Calu3 (cell line): ENCODE measurements around the gene MICOS13. TPM values are rescaled to one million over a fixed set of nuclear protein-coding genes. Genes with fewer than 3 reads are reported as not detected.

Experiments used
- Bru-seq: library from RNA; stranded (reverse); fragments of 400-500 nt; gene quantifications from one replicate; lab custom pipeline; 2021; lab: Mats Ljungman, UMichigan
- BruChase-seq, 2 experiments: library from RNA; stranded (reverse); fragments of 400-500 nt; gene quantifications; one replicate each; lab custom pipeline; 2021; lab: Mats Ljungman, UMichigan
- BruUV-seq: library from RNA; stranded (reverse); fragments of 400-500 nt; replicated peaks from 2 replicates; lab custom pipeline; 2021; lab: Mats Ljungman, UMichigan
- CTCF ChIA-PET: fragments of 300-600 bp; sonication (Branson Sonifier 250); formaldehyde crosslinking; loops from one replicate; lab custom pipeline; 2022; ENCODE audit warnings: antibody characterized with exemption; lab: Charles Lee
- DNase-seq: peaks from one replicate; pipeline ENCODE4 v3.0.0; 2022
- H3K27ac Mint-ChIP-seq: one replicate; pipeline ENCODE4 v1.8.0; 2022; ENCODE audit warnings: mixed read lengths; ENCODE audit not compliant: unreplicated experiment
- H3K27me3 Mint-ChIP-seq: one replicate; pipeline ENCODE4 v1.8.0; 2022; ENCODE audit warnings: mixed read lengths; ENCODE audit not compliant: unreplicated experiment
- H3K36me3 Mint-ChIP-seq: one replicate; pipeline ENCODE4 v1.8.0; 2022; ENCODE audit warnings: mild to moderate bottlenecking, moderate library complexity, mixed read lengths; ENCODE audit not compliant: insufficient read depth, unreplicated experiment
- H3K4me1 Mint-ChIP-seq: one replicate; pipeline ENCODE4 v1.8.0; 2022; ENCODE audit warnings: mild to moderate bottlenecking, low read depth, mixed read lengths; ENCODE audit not compliant: unreplicated experiment
- H3K4me3 Mint-ChIP-seq: one replicate; pipeline ENCODE4 v1.8.0; 2022; ENCODE audit warnings: mild to moderate bottlenecking, low read depth, moderate library complexity, mixed read lengths; ENCODE audit not compliant: unreplicated experiment
- H3K9me3 Mint-ChIP-seq: one replicate; pipeline ENCODE4 v1.8.0; 2022; ENCODE audit warnings: low read depth, mixed read lengths; ENCODE audit not compliant: unreplicated experiment
- intact Hi-C: fragments of 100-400 bp; cut with micrococcal nuclease; formaldehyde crosslinking; loops from one replicate; pipeline ENCODE4 v1.10.0; 2022; ENCODE audit not compliant: unreplicated experiment
- long read RNA-seq: library from polyadenylated mRNA; stranded (forward); transcript quantifications from one replicate; pipeline ENCODE4 v2.0.0, GENCODE V29; 2022
- total RNA-seq: library from RNA; stranded (reverse); gene quantifications from 2 replicates; pipeline ENCODE4 v1.2.3, GENCODE V29; 2022
- TF ChIP-seq, protein P1 (sequence below): fragments of 200-600 bp; IDR thresholded peaks from one replicate; pipeline ENCODE4 v1.8.0; 2022; ENCODE audit warnings: antibody characterized with exemption; ENCODE audit not compliant: unreplicated experiment

The MICOS13 gene, protein sequence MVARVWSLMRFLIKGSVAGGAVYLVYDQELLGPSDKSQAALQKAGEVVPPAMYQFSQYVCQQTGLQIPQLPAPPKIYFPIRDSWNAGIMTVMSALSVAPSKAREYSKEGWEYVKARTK
- total RNA-seq (37.1 and 37.9 TPM in 2 replicates), Bru-seq, nascent RNA (percentile 55 among the genes with signal in this experiment), BruChase-seq, experiment 1, labeled RNA remaining after a 6-hour chase (percentile 65 among the genes with signal in this experiment), BruChase-seq, experiment 2, labeled RNA remaining after a 2-hour chase (percentile 56 among the genes with signal in this experiment)
- long read RNA-seq, transcript C19orf70-201 (4 exons, 896 nt) = major isoform, 100 of 105 reads
- long read RNA-seq, partial matches to known transcripts = 1 of 105 reads
- long read RNA-seq, other reads (novel, unspliced or antisense) = 2 of 105 reads

DNA sequence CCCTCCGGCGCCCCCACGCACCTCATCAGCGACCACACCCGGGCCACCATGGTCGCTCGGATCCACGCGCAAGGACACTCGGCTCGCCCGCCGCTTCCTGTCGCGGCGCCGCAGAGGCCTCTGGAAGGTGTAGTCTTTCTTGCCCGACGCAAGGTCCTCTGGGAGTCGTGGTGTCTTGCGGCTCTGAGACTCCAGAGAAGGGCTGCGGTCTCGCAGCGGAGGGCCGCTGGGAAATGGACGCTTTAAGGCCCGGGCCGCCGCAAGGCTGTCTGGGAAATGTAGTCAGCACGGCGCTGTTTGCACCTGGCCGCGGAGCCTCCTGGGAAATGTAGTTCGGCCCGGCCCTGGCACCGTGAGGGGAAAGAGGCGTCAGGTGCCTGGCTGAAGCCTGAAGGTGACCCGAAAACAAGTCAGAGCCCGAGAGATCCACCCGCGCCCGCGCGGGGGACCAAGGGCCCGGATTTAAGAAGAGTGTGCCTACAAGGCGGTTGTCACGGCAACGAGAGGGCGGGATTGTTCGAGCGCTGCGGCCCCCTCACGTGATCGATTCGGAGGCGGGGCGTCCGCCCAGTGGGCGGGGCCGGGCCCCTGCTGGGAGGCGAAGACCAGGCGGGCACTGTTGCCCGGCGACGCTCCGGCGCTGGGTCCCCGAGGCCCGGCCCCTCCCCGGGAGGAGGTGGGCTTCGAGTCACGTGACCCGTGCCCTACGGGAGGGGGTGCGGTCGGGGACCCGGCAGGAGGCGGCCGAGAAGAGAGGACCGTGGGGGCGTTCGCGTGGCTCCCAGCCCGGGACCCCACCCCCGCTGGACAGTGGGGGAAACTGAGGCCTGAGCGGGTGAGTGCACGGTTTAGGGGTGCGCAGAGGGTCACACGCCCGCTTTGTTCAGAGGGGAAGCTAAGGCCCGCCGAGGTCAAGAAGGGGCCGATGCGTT is at the start of gene MICOS13, which contains the start of gene HSD11B1L:
TSS of gene MICOS13 (minus strand) at position 80 of the 932 bp plus-strand sequence. CDS start at position 50, 30 bp downstream.
TSS of gene HSD11B1L (plus strand) at position 591 of the 932 bp plus-strand sequence. CDS start 3,806 bp downstream, outside the sequence.
- no TSS peak for BruUV-seq
- CTCF ChIA-PET = no interaction called here
- DNase-seq = peak; percentile 93
- peak within 1 kb of the TSS; percentile 100 for H3K27ac Mint-ChIP-seq
- peaks cover 18% of the 10 kb centered on the region for H3K4me1 Mint-ChIP-seq
- H3K9me3 Mint-ChIP-seq = no peaks in the 10 kb centered on the region
- intact Hi-C loops = no loop called here
- H3K27me3 Mint-ChIP-seq = peaks cover 9% of the 10 kb centered on the region
- peak within 1 kb of the TSS; percentile 97 for H3K4me3 Mint-ChIP-seq
- TF ChIP-seq, protein P1, sequence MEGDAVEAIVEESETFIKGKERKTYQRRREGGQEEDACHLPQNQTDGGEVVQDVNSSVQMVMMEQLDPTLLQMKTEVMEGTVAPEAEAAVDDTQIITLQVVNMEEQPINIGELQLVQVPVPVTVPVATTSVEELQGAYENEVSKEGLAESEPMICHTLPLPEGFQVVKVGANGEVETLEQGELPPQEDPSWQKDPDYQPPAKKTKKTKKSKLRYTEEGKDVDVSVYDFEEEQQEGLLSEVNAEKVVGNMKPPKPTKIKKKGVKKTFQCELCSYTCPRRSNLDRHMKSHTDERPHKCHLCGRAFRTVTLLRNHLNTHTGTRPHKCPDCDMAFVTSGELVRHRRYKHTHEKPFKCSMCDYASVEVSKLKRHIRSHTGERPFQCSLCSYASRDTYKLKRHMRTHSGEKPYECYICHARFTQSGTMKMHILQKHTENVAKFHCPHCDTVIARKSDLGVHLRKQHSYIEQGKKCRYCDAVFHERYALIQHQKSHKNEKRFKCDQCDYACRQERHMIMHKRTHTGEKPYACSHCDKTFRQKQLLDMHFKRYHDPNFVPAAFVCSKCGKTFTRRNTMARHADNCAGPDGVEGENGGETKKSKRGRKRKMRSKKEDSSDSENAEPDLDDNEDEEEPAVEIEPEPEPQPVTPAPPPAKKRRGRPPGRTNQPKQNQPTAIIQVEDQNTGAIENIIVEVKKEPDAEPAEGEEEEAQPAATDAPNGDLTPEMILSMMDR = no peak
- peaks cover 42% of the 10 kb centered on the region for H3K36me3 Mint-ChIP-seq

DNA sequence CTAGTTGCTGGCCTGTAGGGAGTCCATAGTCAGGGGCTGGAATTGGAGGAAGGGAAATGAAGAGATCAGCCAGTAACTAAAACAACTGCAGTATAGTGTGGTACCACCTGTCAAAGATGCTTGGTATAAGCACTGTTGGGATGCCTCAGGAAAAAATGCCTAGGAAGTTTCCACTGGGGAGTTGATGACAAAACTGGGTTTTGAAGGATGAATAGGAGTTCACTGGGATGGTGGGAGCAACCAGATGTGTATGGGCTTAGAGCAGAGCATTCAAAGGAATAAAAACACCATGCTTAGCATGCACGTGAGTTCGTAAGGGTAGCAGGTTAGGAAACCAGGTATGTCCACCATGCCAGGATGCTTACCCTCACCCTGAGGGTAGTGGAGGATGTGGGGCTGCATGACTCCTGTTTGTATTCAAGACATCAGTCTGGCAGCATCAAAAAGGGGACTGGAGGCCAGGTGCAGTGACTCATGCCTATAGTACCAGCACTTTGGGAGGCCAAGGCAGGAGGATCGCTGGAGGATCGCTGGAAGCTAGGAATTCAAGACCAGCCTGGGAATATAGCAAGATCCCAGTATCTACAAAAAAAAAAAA is 47.2 kb upstream of the MICOS13 start:
- CTCF ChIA-PET = no interaction called here
- H3K27me3 Mint-ChIP-seq = peaks cover under 1% of the 10 kb centered on the region
- no peaks in the 10 kb centered on the region for H3K4me1 Mint-ChIP-seq
- no peaks in the 10 kb centered on the region for H3K36me3 Mint-ChIP-seq
- TF ChIP-seq, protein P1 = no peak
- intact Hi-C loops = no loop called here
- no peak overlapping the region for H3K4me3 Mint-ChIP-seq
- H3K27ac Mint-ChIP-seq = no peak overlapping the region
- BruUV-seq = no TSS peak
- no peak for DNase-seq
- H3K9me3 Mint-ChIP-seq = no peaks in the 10 kb centered on the region

DNA sequence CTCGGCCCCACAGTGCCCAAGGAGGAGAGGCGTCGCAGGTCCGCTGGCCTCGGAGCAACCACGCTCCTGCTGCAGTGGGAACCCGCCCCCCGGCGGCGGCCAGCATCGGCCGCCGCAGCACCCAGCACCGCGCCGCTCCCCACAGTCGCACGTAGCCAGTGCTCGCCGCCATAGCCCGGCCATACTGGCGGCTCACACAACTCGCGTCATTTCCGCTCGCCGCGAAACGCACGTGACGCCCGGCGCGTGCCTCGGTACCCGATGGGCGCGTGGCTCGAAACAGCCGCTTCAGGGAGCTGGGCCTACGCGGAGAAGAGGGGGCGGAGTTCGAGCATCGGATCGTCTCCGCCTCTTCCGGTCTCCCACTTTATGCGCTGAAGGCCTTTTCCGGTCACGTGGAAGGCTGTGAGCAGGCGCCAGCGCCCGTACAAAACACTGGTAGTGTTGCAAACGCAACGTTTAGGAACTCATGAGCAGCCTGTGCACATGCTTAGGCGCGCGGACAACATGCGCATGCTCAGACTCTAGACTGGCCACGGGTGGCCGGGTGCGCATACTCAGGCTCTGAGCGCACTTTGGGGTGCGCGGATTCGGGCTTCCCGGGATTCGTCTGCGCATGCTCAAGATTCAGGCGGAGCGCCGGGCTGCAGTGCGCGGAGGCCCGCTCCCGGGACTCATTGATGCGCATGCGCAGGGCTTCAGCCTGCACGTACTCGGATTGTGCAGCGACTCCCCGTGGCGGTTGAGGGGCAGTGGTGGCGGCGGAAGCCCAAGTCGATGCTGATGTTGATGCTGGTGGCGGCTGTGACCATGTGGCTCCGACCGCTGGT is 39.9 kb upstream of the MICOS13 start, which contains the start of the genes CATSPERD and LONP1:
TSS of gene CATSPERD (plus strand) at position 677 of the 830 bp plus-strand sequence. CDS start at position 778, 101 bp downstream.
TSS of gene LONP1 (minus strand) at position 186 of the 830 bp plus-strand sequence. CDS start at position 172, 14 bp downstream.
- BruUV-seq = no TSS peak
- Mint-ChIP-seq H3K36me3 (peaks cover 47% of the 10 kb centered on the region), H3K4me3 (peak within 1 kb of the TSS; percentile 73)

More for the DNA sequence above, 39.9 kb upstream of the MICOS13 start, which contains the start of the genes CATSPERD and LONP1:
- H3K27me3 Mint-ChIP-seq = no peaks in the 10 kb centered on the region
- DNase-seq = peak; percentile 95
- CTCF ChIA-PET = interaction anchor here (0.5 to 1.0 kb wide), 3 partner anchors 29 to 332 kb away, joined by 3 to 7 read pairs (median 5); no protein-coding TSS in a partner anchor
- TF ChIP-seq, protein P1 = peak; percentile 63
- intact Hi-C loops = no loop called here
- peak within 1 kb of the TSS; percentile 96 for H3K27ac Mint-ChIP-seq
- H3K9me3 Mint-ChIP-seq = no peaks in the 10 kb centered on the region
- no peaks in the 10 kb centered on the region for H3K4me1 Mint-ChIP-seq
